H9 (cell line): ENCODE measurements around the gene CDK6. TPM values are rescaled to one million over a fixed set of nuclear protein-coding genes. Genes with fewer than 3 reads are reported as not detected.

Experiments
- DNase-seq: peaks from one replicate; pipeline ENCODE4 v3.0.0-alpha.2; 2017
- H2AFZ ChIP-seq: one replicate; pipeline ENCODE4 v1.6.1; 2013; ENCODE audit warnings: mild to moderate bottlenecking, low read length, control low read depth, moderate library complexity
- H2AK5ac ChIP-seq: 2 replicates; pipeline ENCODE4 v1.6.1; 2013; ENCODE audit warnings: low read length, control low read depth, mixed read lengths; ENCODE audit not compliant: insufficient read length
- H2BK120ac ChIP-seq: one replicate; pipeline ENCODE4 v1.6.1; 2013; ENCODE audit warnings: low read depth, mild to moderate bottlenecking, low read length, control low read depth, inconsistent platforms; ENCODE audit not compliant: poor library complexity, severe bottlenecking
- H2BK12ac ChIP-seq: 2 replicates; pipeline ENCODE4 v1.6.1; 2013; ENCODE audit warnings: low read length, control low read depth, mixed read lengths, low read depth; ENCODE audit not compliant: insufficient read length
- H2BK15ac ChIP-seq: 2 replicates; pipeline ENCODE4 v1.6.1; 2013; ENCODE audit warnings: low read depth, low read length, control low read depth
- H2BK20ac ChIP-seq: one replicate; pipeline ENCODE4 v1.6.1; 2013; ENCODE audit warnings: low read depth, mild to moderate bottlenecking, low read length, control low read depth, inconsistent platforms; ENCODE audit not compliant: poor library complexity, severe bottlenecking
- H2BK5ac ChIP-seq: 2 replicates; pipeline ENCODE4 v1.6.1; 2013; ENCODE audit warnings: low read length, control low read depth, mixed read lengths; ENCODE audit not compliant: insufficient read length
- H3K14ac ChIP-seq: 2 replicates; pipeline ENCODE4 v1.6.1; 2013; ENCODE audit warnings: low read length, control low read depth; ENCODE audit not compliant: insufficient read depth
- H3K18ac ChIP-seq: 2 replicates; pipeline ENCODE4 v1.6.1; 2013; ENCODE audit warnings: low read depth, mild to moderate bottlenecking, mixed read lengths, low read length, control low read depth; ENCODE audit not compliant: insufficient read length
- H3K23ac ChIP-seq: 2 replicates; pipeline ENCODE4 v1.6.1; 2013; ENCODE audit warnings: low read length, control low read depth, mixed read lengths, low read depth; ENCODE audit not compliant: insufficient read length
- H3K23me2 ChIP-seq: 2 replicates; pipeline ENCODE4 v1.6.1; 2013; ENCODE audit warnings: low read depth, mild to moderate bottlenecking, mixed read lengths, low read length, control low read depth; ENCODE audit not compliant: insufficient read length, poor library complexity, severe bottlenecking
- H3K27ac ChIP-seq: 2 replicates; pipeline ENCODE4 v1.5.1; 2013; ENCODE audit warnings: low read length, control low read depth, mixed read lengths, low read depth; ENCODE audit not compliant: insufficient read length
- H3K27me3 ChIP-seq: 2 replicates; pipeline ENCODE4 v1.6.1; 2013; ENCODE audit warnings: low read length, control low read depth, inconsistent platforms; ENCODE audit not compliant: insufficient read depth
- H3K4ac ChIP-seq: 2 replicates; pipeline ENCODE4 v1.6.1; 2013; ENCODE audit warnings: low read depth, mild to moderate bottlenecking, control low read depth, inconsistent platforms, low read length, moderate library complexity
- H3K4me1 ChIP-seq: 2 replicates; pipeline ENCODE4 v1.6.1; 2013; ENCODE audit warnings: low read length, control low read depth, inconsistent platforms; ENCODE audit not compliant: insufficient read depth
- H3K4me2 ChIP-seq: 2 replicates; pipeline ENCODE4 v1.6.1; 2013; ENCODE audit warnings: low read length, control low read depth, mixed read lengths; ENCODE audit not compliant: insufficient read length, insufficient read depth
- H3K56ac ChIP-seq: 2 replicates; pipeline ENCODE4 v1.6.1; 2013; ENCODE audit warnings: low read depth, mild to moderate bottlenecking, mixed read lengths, low read length, control low read depth; ENCODE audit not compliant: insufficient read length
- H3K79me1 ChIP-seq: 2 replicates; pipeline ENCODE4 v1.6.1; 2013; ENCODE audit warnings: low read depth, mild to moderate bottlenecking, moderate library complexity, low read length, control low read depth, inconsistent platforms; ENCODE audit not compliant: insufficient read depth, poor library complexity, severe bottlenecking
- H3K79me2 ChIP-seq: 2 replicates; pipeline ENCODE4 v1.6.1; 2013; ENCODE audit warnings: low read length, control low read depth, inconsistent platforms; ENCODE audit not compliant: insufficient read depth
- H3K9ac ChIP-seq: 2 replicates; pipeline ENCODE4 v1.6.1; 2013; ENCODE audit warnings: low read length, control low read depth, mixed read lengths; ENCODE audit not compliant: insufficient read length; ENCODE audit errors: extremely low read depth
- H3K9me3 ChIP-seq: one replicate; pipeline ENCODE4 v1.6.1; 2013; ENCODE audit warnings: low read depth, low read length, inconsistent platforms; ENCODE audit not compliant: control insufficient read depth
- H3T11ph ChIP-seq: one replicate; pipeline ENCODE4 v1.6.1; 2013; ENCODE audit warnings: mild to moderate bottlenecking, low read length, control low read depth, inconsistent platforms
- H4K20me1 ChIP-seq: one replicate; pipeline ENCODE4 v1.6.1; 2013; ENCODE audit not compliant: control insufficient read depth, insufficient read length, insufficient read depth
- H4K5ac ChIP-seq: 2 replicates; pipeline ENCODE4 v1.6.1; 2013; ENCODE audit warnings: low read depth, mild to moderate bottlenecking, mixed read lengths, low read length, control low read depth; ENCODE audit not compliant: insufficient read length
- H4K8ac ChIP-seq: replicated peaks from 2 replicates; pipeline ENCODE4 v1.6.1; 2013; ENCODE audit warnings: low read length, control low read depth, mixed read lengths, low read depth; ENCODE audit not compliant: insufficient read length
- H4K91ac ChIP-seq: 2 replicates; pipeline ENCODE4 v1.6.1; 2013; ENCODE audit warnings: low read depth, mild to moderate bottlenecking, moderate library complexity, mixed read lengths, low read length, control low read depth; ENCODE audit not compliant: insufficient read length
- H3K27ac Mint-ChIP-seq, 3 experiments: 2 replicates in 2 of 3; 3 replicates in 1 of 3; pipeline ENCODE4 v1.8.0; 2020 to 2021; ENCODE audit warnings: mixed read lengths in 3 of 3, mild to moderate bottlenecking in 1 of 3, moderate library complexity in 1 of 3
- H3K27me3 Mint-ChIP-seq: 2 replicates; pipeline ENCODE4 v1.8.0; 2021; ENCODE audit warnings: low read depth, mild to moderate bottlenecking, moderate library complexity, mixed read lengths
- H3K36me3 Mint-ChIP-seq, 3 experiments: 2 replicates in 2 of 3; 3 replicates in 1 of 3; pipeline ENCODE4 v1.8.0; 2020 to 2021; ENCODE audit warnings: low read depth in 3 of 3, mixed read lengths in 3 of 3; ENCODE audit not compliant: insufficient read depth in 1 of 3
- H3K4me1 Mint-ChIP-seq, 2 experiments: 2 replicates each; pipeline ENCODE4 v1.8.0; 2020; ENCODE audit warnings: mixed read lengths in 2 of 2
- H3K4me3 Mint-ChIP-seq, 2 experiments: 2 replicates in 1 of 2; 3 replicates in 1 of 2; pipeline ENCODE4 v1.8.0; 2020 to 2021; ENCODE audit warnings: mild to moderate bottlenecking in 2 of 2, mixed read lengths in 2 of 2, moderate library complexity in 1 of 2
- H3K9me3 Mint-ChIP-seq, 2 experiments: 2 replicates in 1 of 2; 3 replicates in 1 of 2; pipeline ENCODE4 v1.8.0; 2020; ENCODE audit warnings: mild to moderate bottlenecking in 2 of 2, mixed read lengths in 2 of 2, moderate library complexity in 1 of 2
- CTCF ChIP-seq: fragments of 200-600 bp; sonication (generic); conservative IDR thresholded peaks from 3 replicates; pipeline ENCODE4 v1.8.0; 2021; ENCODE audit warnings: antibody characterized with exemption, mild to moderate bottlenecking
- total RNA-seq: library from RNA; stranded (reverse); gene quantifications from 2 replicates; pipeline ENCODE4 v1.2.1, GENCODE V29; 2021

CDK6 gene
- total RNA-seq, 1 experiment from 2014 or later = 30.0 TPM

GRCh38 chr7:92749327-92749755 is 87.0 kb downstream of the CDK6 start:
- Histone ChIP-seq H3K23me2 (no peaks in the 10 kb centered on the region), H3K56ac (no peak overlapping the region), H4K91ac (no peak overlapping the region), H3K27me3 (no peaks in the 10 kb centered on the region), H4K5ac (no peak overlapping the region), H3K14ac (no peak overlapping the region), H3K4me2 (no peak overlapping the region), H2BK5ac (no peak overlapping the region), H4K20me1 (no peaks in the 10 kb centered on the region), H2BK120ac (no peak overlapping the region), H3K9me3 (no peaks in the 10 kb centered on the region), H3K27ac (no peak overlapping the region), H2AK5ac (no peak overlapping the region), H2BK15ac (no peak overlapping the region), H3K4me1 (no peaks in the 10 kb centered on the region; the same call in 1 of the 2 replicates), H2BK20ac (no peak overlapping the region), H3K23ac (no peak overlapping the region), H2BK12ac (no peak overlapping the region), H3K4ac (no peak overlapping the region), H2AFZ (no peak overlapping the region), H3K18ac (no peak overlapping the region), H4K8ac (no peak overlapping the region), H3T11ph (no peak overlapping the region), H3K9ac (no peak overlapping the region), H3K79me2 (no peaks in the 10 kb centered on the region), H3K79me1 (no peaks in the 10 kb centered on the region)
- no peak for DNase-seq
- Mint-ChIP-seq H3K27ac (peak overlapping the region in 1 of 3 experiments; percentile 10; a peak in 1 of 7 replicates), H3K4me3 (no peak overlapping the region), H3K4me1 (peaks cover 32 to 44% of the 10 kb centered on the region in 2 experiments), H3K27me3 (no peaks in the 10 kb centered on the region), H3K36me3 (no peaks in the 10 kb centered on the region; a peak in 1 of 7 replicates), H3K9me3 (no peaks in the 10 kb centered on the region; a peak in 1 of 5 replicates)
- no peak for TF ChIP-seq CTCF
